ENCODE measurements around the gene INSRR. TPM values are rescaled to one million over a fixed set of nuclear protein-coding genes. Genes with fewer than 3 reads are reported as not detected.

INSRR gene
- total RNA-seq, 2 donors from 2014 or later = under 0.01 TPM; not detected in 1

DNA sequence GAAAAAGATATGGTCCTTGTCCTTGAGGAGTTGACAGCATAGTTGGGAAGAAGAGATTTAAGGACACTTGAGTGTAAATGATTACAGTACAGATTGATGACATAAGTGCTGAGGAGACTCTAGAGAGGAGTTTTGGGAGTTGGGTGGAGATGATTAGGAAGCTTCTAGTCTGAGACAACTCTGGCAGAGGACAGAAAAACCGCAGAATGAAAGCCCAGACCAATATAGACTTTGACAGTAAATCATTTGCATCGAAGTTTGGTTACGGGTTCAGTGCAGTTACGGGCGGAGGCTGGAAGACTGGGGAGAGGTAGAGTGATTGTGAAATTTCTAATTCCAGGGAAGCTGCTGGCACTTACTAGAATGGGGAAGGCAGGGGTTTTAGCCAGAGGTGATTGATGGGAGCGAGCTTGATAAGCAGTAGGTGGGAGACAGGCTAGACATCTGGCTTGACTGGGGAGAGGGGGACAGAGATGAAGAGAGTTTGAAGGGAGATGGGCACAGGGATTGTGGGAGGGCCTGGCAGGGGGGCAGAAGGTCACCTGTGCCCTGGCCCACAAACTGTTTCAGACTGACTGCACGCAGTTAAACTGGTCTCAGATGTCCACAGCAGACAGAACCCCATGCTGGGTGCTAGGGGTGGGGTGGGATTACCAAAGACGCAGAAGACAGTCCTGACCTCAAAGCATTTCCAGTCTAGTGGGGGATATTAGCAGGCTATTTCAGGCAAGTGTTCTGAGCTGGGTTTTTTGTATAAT is 62.4 kb downstream of the INSRR start:
- no peaks in the 10 kb centered on the region for H3K9me3 ChIP-seq
- no peaks in the 10 kb centered on the region for H3K27me3 ChIP-seq
- H3K36me3 ChIP-seq (replicated peaks in 1 of 2; ENCODE audit: insufficient read depth in 1 of 2, low read depth in 2 of 2) = peaks cover 7 to 45% of the 10 kb centered on the region in 2 donors
- TF ChIP-seq, protein P1, sequence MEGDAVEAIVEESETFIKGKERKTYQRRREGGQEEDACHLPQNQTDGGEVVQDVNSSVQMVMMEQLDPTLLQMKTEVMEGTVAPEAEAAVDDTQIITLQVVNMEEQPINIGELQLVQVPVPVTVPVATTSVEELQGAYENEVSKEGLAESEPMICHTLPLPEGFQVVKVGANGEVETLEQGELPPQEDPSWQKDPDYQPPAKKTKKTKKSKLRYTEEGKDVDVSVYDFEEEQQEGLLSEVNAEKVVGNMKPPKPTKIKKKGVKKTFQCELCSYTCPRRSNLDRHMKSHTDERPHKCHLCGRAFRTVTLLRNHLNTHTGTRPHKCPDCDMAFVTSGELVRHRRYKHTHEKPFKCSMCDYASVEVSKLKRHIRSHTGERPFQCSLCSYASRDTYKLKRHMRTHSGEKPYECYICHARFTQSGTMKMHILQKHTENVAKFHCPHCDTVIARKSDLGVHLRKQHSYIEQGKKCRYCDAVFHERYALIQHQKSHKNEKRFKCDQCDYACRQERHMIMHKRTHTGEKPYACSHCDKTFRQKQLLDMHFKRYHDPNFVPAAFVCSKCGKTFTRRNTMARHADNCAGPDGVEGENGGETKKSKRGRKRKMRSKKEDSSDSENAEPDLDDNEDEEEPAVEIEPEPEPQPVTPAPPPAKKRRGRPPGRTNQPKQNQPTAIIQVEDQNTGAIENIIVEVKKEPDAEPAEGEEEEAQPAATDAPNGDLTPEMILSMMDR (IDR thresholded peaks at IDR 0.05) = no peak
- no peak for TF ChIP-seq POLR2A (IDR thresholded peaks at IDR 0.05)
- intact Hi-C loops (cut with DNase I) = no loop called here
- no peak for DNase-seq
- 83 to 91% methylated on average over 8 of the region's 8 CpGs for WGBS, 2 donors
- H3K4me3 ChIP-seq = no peak overlapping the region
- no peak for ATAC-seq
- no peaks in the 10 kb centered on the region for H3K4me1 ChIP-seq
- H3K27ac ChIP-seq = no peak overlapping the region

DNA sequence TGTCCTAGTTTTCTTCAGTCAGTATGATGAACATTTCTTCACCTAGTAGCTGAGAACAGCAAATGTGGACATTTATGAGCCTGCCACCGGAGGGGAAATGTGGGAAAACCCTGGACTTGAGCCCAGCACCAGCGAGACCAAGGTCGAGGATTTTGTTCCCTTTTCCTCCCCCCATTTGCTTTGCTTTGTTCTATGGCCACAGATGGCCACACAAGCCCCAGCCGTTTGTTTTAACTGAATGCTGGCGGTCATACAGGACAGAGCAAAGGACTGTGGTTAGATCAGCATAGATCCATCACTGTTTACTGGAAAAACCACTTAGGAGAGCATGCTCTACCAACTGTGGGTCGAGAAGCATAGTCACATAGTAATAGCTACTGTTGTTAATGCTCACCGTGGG is 63.1 kb downstream of the INSRR start:
- no peak for DNase-seq
- TF ChIP-seq, protein P1 (IDR thresholded peaks at IDR 0.05) = no peak
- no peak for TF ChIP-seq POLR2A (IDR thresholded peaks at IDR 0.05)
- Histone ChIP-seq H3K4me3 (no peak overlapping the region), H3K27ac (no peak overlapping the region), H3K9me3 (no peaks in the 10 kb centered on the region), H3K27me3 (no peaks in the 10 kb centered on the region), H3K36me3 (replicated peaks in 1 of 2; ENCODE audit: insufficient read depth in 1 of 2, low read depth in 2 of 2) (peaks cover 11 to 47% of the 10 kb centered on the region in 2 donors), H3K4me1 (no peaks in the 10 kb centered on the region)
- intact Hi-C loops (cut with DNase I) = no loop called here
- WGBS, 2 donors = 34 to 37% methylated on average over 7 of the region's 7 CpGs
- no peak for ATAC-seq

DNA sequence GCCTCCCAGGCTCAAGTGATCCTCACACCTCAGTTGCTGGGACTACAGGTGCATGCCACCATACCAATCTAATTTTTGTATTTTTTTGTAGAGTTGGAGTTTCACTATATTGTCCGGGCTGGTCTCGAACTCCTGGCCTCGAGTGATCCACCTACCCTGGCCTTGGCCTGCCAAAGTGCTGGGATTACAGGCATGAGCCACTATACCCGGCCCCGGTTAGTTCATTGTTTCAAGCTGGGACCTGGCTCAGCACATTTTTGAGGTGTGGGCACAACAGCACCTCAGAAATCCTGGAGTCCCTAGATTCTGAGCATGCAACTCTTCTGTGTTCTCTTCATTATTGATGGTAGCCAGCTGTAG is 63.6 kb downstream of the INSRR start:
- ATAC-seq = no peak
- 90 to 94% methylated on average over 5 of the region's 5 CpGs for WGBS, 2 donors
- TF ChIP-seq, protein P1 (IDR thresholded peaks at IDR 0.05) = no peak
- TF ChIP-seq POLR2A (IDR thresholded peaks at IDR 0.05) = no peak
- H3K27me3 ChIP-seq = no peaks in the 10 kb centered on the region
- H3K27ac ChIP-seq = no peak overlapping the region
- H3K9me3 ChIP-seq = no peaks in the 10 kb centered on the region
- intact Hi-C loops (cut with DNase I) = no loop called here
- H3K36me3 ChIP-seq (replicated peaks in 1 of 2; ENCODE audit: insufficient read depth in 1 of 2, low read depth in 2 of 2) = peaks cover 11 to 45% of the 10 kb centered on the region in 2 donors
- no peak for DNase-seq
- H3K4me1 ChIP-seq = no peaks in the 10 kb centered on the region
- H3K4me3 ChIP-seq = no peak overlapping the region

DNA sequence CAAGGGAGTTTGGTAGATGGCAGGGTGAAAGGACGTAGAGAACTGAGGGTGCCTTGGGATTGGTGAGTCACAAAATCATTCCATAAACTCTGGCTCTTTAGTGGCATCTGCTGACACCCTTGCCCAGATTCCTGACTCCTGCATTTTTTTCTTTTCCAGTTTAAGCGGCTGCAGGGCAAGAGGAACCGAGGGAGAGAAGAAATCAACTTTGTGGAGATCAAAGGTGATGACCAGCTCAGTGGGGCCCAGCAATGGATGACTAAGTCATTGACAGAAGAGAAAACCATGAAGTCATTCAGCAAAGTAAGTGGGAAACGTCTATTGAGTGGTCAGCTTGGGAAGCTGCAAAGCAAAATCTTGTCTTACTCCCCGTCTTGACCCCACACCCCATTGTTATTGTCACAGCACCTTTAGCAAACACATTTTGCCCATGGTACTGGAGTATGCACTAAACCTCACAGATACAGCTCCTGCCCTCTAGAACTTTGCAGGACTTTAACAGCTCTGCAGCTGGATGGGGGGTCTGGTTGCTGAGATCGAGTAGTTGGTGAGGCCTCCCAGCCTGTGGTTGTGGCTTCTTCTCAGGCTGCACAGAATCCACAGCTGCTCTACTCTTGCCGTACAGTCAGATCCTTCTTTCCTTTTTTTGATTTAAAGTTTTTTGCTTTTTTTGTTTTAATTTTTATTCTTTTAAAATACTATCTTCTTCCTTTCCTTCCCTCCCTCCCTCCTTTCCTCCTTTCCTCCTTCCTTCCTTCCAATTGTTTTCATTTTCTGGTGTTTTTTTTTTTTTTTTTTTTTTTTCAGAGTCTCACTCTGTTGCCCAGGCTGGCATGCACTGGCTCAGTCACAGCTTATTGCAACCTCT is 64.2 kb downstream of the INSRR start:
- ATAC-seq = no peak
- no peaks in the 10 kb centered on the region for H3K27me3 ChIP-seq
- H3K27ac ChIP-seq = no peak overlapping the region
- TF ChIP-seq, protein P1 (IDR thresholded peaks at IDR 0.05) = no peak
- H3K36me3 ChIP-seq (replicated peaks in 1 of 2; ENCODE audit: insufficient read depth in 1 of 2, low read depth in 2 of 2) = peaks cover 9 to 45% of the 10 kb centered on the region in 2 donors
- H3K4me3 ChIP-seq = no peak overlapping the region
- H3K4me1 ChIP-seq = no peaks in the 10 kb centered on the region
- WGBS, 2 donors = 80 to 82% methylated on average over 7 of the region's 7 CpGs
- intact Hi-C loops (cut with DNase I) = no loop called here
- no peaks in the 10 kb centered on the region for H3K9me3 ChIP-seq
- no peak for DNase-seq

Other genes with a start within 250 kb of the INSRR start
- not detected for gene HAPLN2, start 239.7 kb downstream of the INSRR start, total RNA-seq
- gene BCAN, start 217.0 kb downstream of the INSRR start, total RNA-seq = under 1 TPM in 1 of 2 donors, not detected in 1; 0.26 TPM
- 10 to 100 TPM in 1 of 2 donors, 1 to 10 TPM in 1; 4.2 to 12.2 TPM for gene NES, start 181.7 kb downstream of the INSRR start, total RNA-seq
- 1 to 10 TPM in 1 of 2 donors, under 1 TPM in 1; 0.99 to 3.6 TPM for gene CRABP2, start 153.5 kb downstream of the INSRR start, total RNA-seq
- gene METTL25B, start 130.6 kb downstream of the INSRR start, total RNA-seq = 10 to 100 TPM; 14.5 to 68.2 TPM
- 10 to 100 TPM; 11.9 to 14.3 TPM for gene ISG20L2, start 130.4 kb downstream of the INSRR start, total RNA-seq
- gene MRPL24, start 118.0 kb downstream of the INSRR start, total RNA-seq = 10 to 100 TPM; 25.2 to 62.0 TPM
- gene HDGF, start 107.4 kb downstream of the INSRR start, total RNA-seq = 100 to 1,000 TPM in 1 of 2 donors, 10 to 100 TPM in 1; 92.4 to 122 TPM
- gene PRCC, start 91.6 kb downstream of the INSRR start, total RNA-seq = 10 to 100 TPM; 19.2 to 28.3 TPM
- gene SH2D2A, start 42.3 kb downstream of the INSRR start, total RNA-seq = under 1 TPM in 1 of 2 donors, not detected in 1; 0.99 TPM
- under 1 TPM in 1 of 2 donors, not detected in 1; 0.99 TPM for gene NTRK1, start 1.7 kb upstream of the INSRR start, total RNA-seq
- 1 to 10 TPM; 5.2 to 7.6 TPM for gene PEAR1, start 34.6 kb upstream of the INSRR start, total RNA-seq
- not detected for gene LRRC71, start 61.5 kb upstream of the INSRR start, total RNA-seq
- 10 to 100 TPM; 17.9 to 29.7 TPM for gene ARHGEF11, start 186.6 kb upstream of the INSRR start, total RNA-seq
- gene ETV3L, start 240.7 kb upstream of the INSRR start, total RNA-seq = not detected

All from body of pancreas (tissue), 4 donors.